Peyer's patch (tissue), 4 donors: ENCODE results near the gene TBX21. TPM values are rescaled to one million over a fixed set of nuclear protein-coding genes. Genes with fewer than 3 reads are reported as not detected.
"Not testable (repeated sequence)": the region's sequence is repeated elsewhere in the genome, so short reads cannot be mapped to it uniquely, and the experiment has no call there.

Source experiments
- DNase-seq, 3 donors: peaks; one replicate each; pipeline ENCODE4 v3.0.0-alpha.2; 2017 to 2019
- H3K27ac ChIP-seq, 4 donors: fragments of 200-600 bp; sonication (generic); one replicate each; pipeline ENCODE4 v1.5.1; 2016 to 2019
- H3K27me3 ChIP-seq, 2 donors: fragments of 200-600 bp; sonication (generic); one replicate each; pipeline ENCODE4 v1.5.1; 2019
- H3K36me3 ChIP-seq, 3 donors: fragments of 200-600 bp; sonication (generic); one replicate each; pipeline ENCODE4 v1.5.1; 2016 to 2019
- H3K4me1 ChIP-seq, 4 donors: fragments of 200-600 bp; sonication (generic); one replicate each; pipeline ENCODE4 v1.5.1; 2016 to 2019
- H3K4me3 ChIP-seq, 4 donors: fragments of 200-600 bp; sonication (generic); 1 replicate in 3 of 4; 2 replicates in 1 of 4; pipeline ENCODE4 v1.5.1; 2016 to 2019; ENCODE audit warnings: mild to moderate bottlenecking in 1 of 4
- H3K9me3 ChIP-seq, 4 donors: fragments of 200-600 bp; sonication (generic); one replicate each; pipeline ENCODE4 v1.5.1; 2016 to 2019; ENCODE audit warnings: mild to moderate bottlenecking in 1 of 4
- CTCF ChIP-seq, 6 experiments: fragments of 450-650 bp in 4 of 6; fragments of 200-600 bp in 2 of 6; sonication (generic) in 1 of 6; IDR thresholded peaks; one replicate each; pipeline ENCODE4 v1.5.1; 2017 to 2019; ENCODE audit warnings: antibody characterized with exemption in 6 of 6, mild to moderate bottlenecking in 3 of 6, moderate library complexity in 1 of 6
- POLR2A ChIP-seq, 2 donors: fragments of 450-650 bp; IDR thresholded peaks; one replicate each; pipeline ENCODE4 v1.5.1; 2017; ENCODE audit warnings: antibody characterized with exemption in 2 of 2, mild to moderate bottlenecking in 2 of 2, moderate library complexity in 2 of 2
- total RNA-seq, 4 donors: library from RNA; depleted of rRNA; stranded (reverse); fragments of >200 nt; gene quantifications; one replicate each; pipeline ENCODE4 v1.1.0, GENCODE V29; 2016

Gene TBX21
- total RNA-seq, 4 donors from 2014 or later = 0.53 to 0.85 (median 0.67) TPM; not detected in 1

GRCh38 chr17:47739150-47739549, 6.1 kb downstream of the TBX21 start:
- H3K36me3 ChIP-seq = no peaks in the 10 kb centered on the region
- no peak overlapping the region for H3K27ac ChIP-seq
- H3K4me3 ChIP-seq = no peak overlapping the region
- peaks cover 0 to 6% of the 10 kb centered on the region in 2 donors for H3K27me3 ChIP-seq
- peaks cover 0 to 8% (median under 1%) of the 10 kb centered on the region in 4 donors for H3K4me1 ChIP-seq
- H3K9me3 ChIP-seq = no peaks in the 10 kb centered on the region
- TF ChIP-seq CTCF (IDR thresholded peaks at IDR 0.05) (no peak), POLR2A (IDR thresholded peaks at IDR 0.05) (no peak)
- DNase-seq = peak in 1 of 3 donors; percentile 11

- DNase-seq = peak in 1 of 3 donors; percentile 12
- not testable (repeated sequence) for H3K27me3 ChIP-seq, H3K9me3 ChIP-seq
Observed at GRCh38 chr17:47739945-47740344, 6.9 kb downstream of the TBX21 start.

GRCh38 chr17:47741109-47741792, 8.2 kb downstream of the TBX21 start:
- peak in 2 of 3 donors; percentile 13 to 44 for DNase-seq

More at GRCh38 chr17:47739945-47740344, 6.9 kb downstream of the TBX21 start:
- H3K27ac ChIP-seq, H3K36me3 ChIP-seq, H3K4me3 ChIP-seq, H3K4me1 ChIP-seq: not testable (repeated sequence)

GRCh38 chr17:47741793-47742145, 8.7 kb downstream of the TBX21 start:
- H3K9me3 ChIP-seq = no peaks in the 10 kb centered on the region
- H3K27me3 ChIP-seq = peaks cover 0 to 5% of the 10 kb centered on the region in 2 donors
- H3K4me3 ChIP-seq = no peak overlapping the region
- no peak overlapping the region for H3K27ac ChIP-seq
- peaks cover 0 to 7% (median 0%) of the 10 kb centered on the region in 4 donors for H3K4me1 ChIP-seq
- H3K36me3 ChIP-seq = no peaks in the 10 kb centered on the region
- TF ChIP-seq CTCF (IDR thresholded peaks at IDR 0.05) (no peak), POLR2A (IDR thresholded peaks at IDR 0.05) (no peak)
- peak in 2 of 3 donors; percentile 14 for DNase-seq

More at GRCh38 chr17:47741109-47741792, 8.2 kb downstream of the TBX21 start:
- Histone ChIP-seq H3K4me1 (peaks cover 0 to 7% (median 0%) of the 10 kb centered on the region in 4 donors), H3K27ac (no peak overlapping the region), H3K4me3 (no peak overlapping the region), H3K36me3 (no peaks in the 10 kb centered on the region), H3K27me3 (peaks cover 0 to 5% of the 10 kb centered on the region in 2 donors), H3K9me3 (no peaks in the 10 kb centered on the region)
- no peak for TF ChIP-seq POLR2A (IDR thresholded peaks at IDR 0.05)
- TF ChIP-seq CTCF (IDR thresholded peaks at IDR 0.05) = no peak

- Histone ChIP-seq H3K4me3 (no peak overlapping the region), H3K36me3 (no peaks in the 10 kb centered on the region), H3K4me1 (peaks cover 0 to 7% (median 0%) of the 10 kb centered on the region in 4 donors), H3K27ac (no peak overlapping the region), H3K9me3 (no peaks in the 10 kb centered on the region), H3K27me3 (peaks cover 0 to 5% of the 10 kb centered on the region in 2 donors)
- peak in 2 of 6 experiments; percentile 15 to 31 for TF ChIP-seq CTCF (IDR thresholded peaks at IDR 0.05)
- TF ChIP-seq POLR2A (IDR thresholded peaks at IDR 0.05) = no peak
- peak in 2 of 3 donors; percentile 45 to 48 for DNase-seq
Observed at GRCh38 chr17:47742319-47743181, 9.5 kb downstream of the TBX21 start.
